COLO668 (cell line): ENCODE data around the gene FAM20C.
"Not testable (repeated sequence)": the region's sequence is repeated elsewhere in the genome, so short reads cannot be mapped to it uniquely, and the experiment has no call there.

Experiments
- DNase-seq: peaks from one replicate; lab custom pipeline; 2025; ENCODE audit not compliant: unreplicated experiment; lab: John Stamatoyannopoulos, UW

The FAM20C gene

GRCh38 chr7:240887-241421 lies 48.6 kb downstream of the FAM20C start:
- no peak for DNase-seq

- no peak for DNase-seq
Measured at GRCh38 chr7:241513-241912, 49.1 kb downstream of the FAM20C start.

- DNase-seq, result not testable (repeated sequence)
Measured at GRCh38 chr7:242826-243579, 50.6 kb downstream of the FAM20C start.

- not testable (repeated sequence) for DNase-seq
Measured at GRCh38 chr7:243580-243978, 51.2 kb downstream of the FAM20C start.

GRCh38 chr7:244974-245373 lies 52.6 kb downstream of the FAM20C start:
- no peak for DNase-seq

GRCh38 chr7:245574-246295 lies 53.4 kb downstream of the FAM20C start:
- DNase-seq, result no peak

GRCh38 chr7:246451-246850 lies 54.1 kb downstream of the FAM20C start:
- no peak for DNase-seq

- DNase-seq, result no peak
Measured at GRCh38 chr7:247181-247580, 54.8 kb downstream of the FAM20C start.

- DNase-seq, result no peak
Measured at GRCh38 chr7:247636-248035, 55.3 kb downstream of the FAM20C start.

- DNase-seq, result no peak
Measured at GRCh38 chr7:248732-249435, 56.5 kb downstream of the FAM20C start.

- DNase-seq, result no peak
Measured at GRCh38 chr7:249989-250388, 57.6 kb downstream of the FAM20C start.

- no peak for DNase-seq
Measured at GRCh38 chr7:250523-250922, 58.2 kb downstream of the FAM20C start.

GRCh38 chr7:251005-251404 lies 58.6 kb downstream of the FAM20C start:
- no peak for DNase-seq

- no peak for DNase-seq
Measured at GRCh38 chr7:251446-252175, 59.2 kb downstream of the FAM20C start.

GRCh38 chr7:252216-252965 lies 60.0 kb downstream of the FAM20C start:
- DNase-seq, result no peak

GRCh38 chr7:252981-253380 lies 60.6 kb downstream of the FAM20C start:
- DNase-seq, result no peak

GRCh38 chr7:253581-254336 lies 61.4 kb downstream of the FAM20C start:
- no peak for DNase-seq

GRCh38 chr7:254337-255037 lies 62.1 kb downstream of the FAM20C start:
- no peak for DNase-seq

- no peak for DNase-seq
Measured at GRCh38 chr7:255038-255435, 62.7 kb downstream of the FAM20C start.
